HEK293 (cell line): ENCODE measurements around the gene B4GALT2.

Source experiments
- BCL11A ChIP-seq: fragments of 450-650 bp; formaldehyde crosslinking; IDR thresholded peaks from 2 replicates; pipeline ENCODE4 v1.5.1; 2016; ENCODE audit warnings: low read depth, missing biosample characterization, missing genetic modification characterization
- GFI1B ChIP-seq: fragments of 450-650 bp; formaldehyde crosslinking; IDR thresholded peaks from 2 replicates; pipeline ENCODE4 v1.5.1; 2016; ENCODE audit warnings: missing biosample characterization, missing genetic modification characterization
- GLIS1 ChIP-seq: fragments of 450-650 bp; formaldehyde crosslinking; IDR thresholded peaks from 2 replicates; pipeline ENCODE4 v1.5.1; 2016; ENCODE audit warnings: missing biosample characterization, missing genetic modification characterization
- GLIS2 ChIP-seq: fragments of 450-650 bp; formaldehyde crosslinking; IDR thresholded peaks from 2 replicates; pipeline ENCODE4 v1.5.1; 2016; ENCODE audit warnings: missing biosample characterization, missing genetic modification characterization
- IKZF3 ChIP-seq: fragments of 450-650 bp; IDR thresholded peaks from 2 replicates; pipeline ENCODE4 v1.5.0; 2018; ENCODE audit warnings: missing biosample characterization, mild to moderate bottlenecking, missing genetic modification characterization, moderate library complexity
- KLF16 ChIP-seq: fragments of 450-650 bp; formaldehyde crosslinking; IDR thresholded peaks from 2 replicates; pipeline ENCODE4 v1.5.1; 2017; ENCODE audit warnings: missing biosample characterization, missing genetic modification characterization
- OSR2 ChIP-seq: fragments of 450-650 bp; formaldehyde crosslinking; IDR thresholded peaks from 2 replicates; pipeline ENCODE4 v1.5.1; 2016; ENCODE audit warnings: missing biosample characterization, missing genetic modification characterization
- OVOL3 ChIP-seq: fragments of 450-650 bp; formaldehyde crosslinking; IDR thresholded peaks from 2 replicates; pipeline ENCODE4 v1.5.1; 2016; ENCODE audit warnings: missing biosample characterization, missing genetic modification characterization
- SP7 ChIP-seq: fragments of 450-650 bp; formaldehyde crosslinking; IDR thresholded peaks from 2 replicates; pipeline ENCODE4 v1.5.1; 2016; ENCODE audit warnings: missing biosample characterization, missing genetic modification characterization
- YY2 ChIP-seq: fragments of 450-650 bp; formaldehyde crosslinking; IDR thresholded peaks from 2 replicates; pipeline ENCODE4 v1.5.1; 2016; ENCODE audit warnings: missing biosample characterization, missing genetic modification characterization
- ZBTB20 ChIP-seq: fragments of 450-650 bp; formaldehyde crosslinking; IDR thresholded peaks from 2 replicates; pipeline ENCODE4 v1.5.1; 2016; ENCODE audit warnings: missing biosample characterization, missing genetic modification characterization
- ZNF16 ChIP-seq: fragments of 450-650 bp; formaldehyde crosslinking; IDR thresholded peaks from 2 replicates; pipeline ENCODE4 v1.5.1; 2016; ENCODE audit warnings: low read depth, missing biosample characterization, missing genetic modification characterization
- ZNF274 ChIP-seq, 2 experiments: fragments of 200-500 bp in 1 of 2; fragments of 450-650 bp in 1 of 2; sonication (Bioruptor generic) in 1 of 2; formaldehyde crosslinking in 1 of 2; IDR thresholded peaks; 2 replicates each; pipeline versions ENCODE4 v1.5.1 to v1.6.1; 2014 to 2016; ENCODE audit warnings: borderline replicate concordance in 1 of 2, inconsistent platforms in 1 of 2, low read length in 1 of 2, missing biosample characterization in 1 of 2, missing genetic modification characterization in 1 of 2
- ZNF623 ChIP-seq: fragments of 450-650 bp; formaldehyde crosslinking; IDR thresholded peaks from 2 replicates; pipeline ENCODE4 v1.5.1; 2016; ENCODE audit warnings: missing biosample characterization, missing genetic modification characterization
- ZNF677 ChIP-seq: fragments of 450-650 bp; IDR thresholded peaks from 2 replicates; pipeline ENCODE4 v1.5.0; 2018; ENCODE audit warnings: missing biosample characterization, mild to moderate bottlenecking, missing genetic modification characterization, moderate library complexity
- TF ChIP-seq, protein P1 (sequence below): fragments of 450-650 bp; formaldehyde crosslinking; IDR thresholded peaks from 2 replicates; pipeline ENCODE4 v1.5.1; 2016; ENCODE audit warnings: missing biosample characterization, missing genetic modification characterization
- TF ChIP-seq, protein P2 (sequence below): fragments of 450-650 bp; formaldehyde crosslinking; IDR thresholded peaks from 2 replicates; pipeline ENCODE4 v1.5.0; 2017; ENCODE audit warnings: missing biosample characterization, missing genetic modification characterization, borderline replicate concordance
- TF ChIP-seq, protein P3 (sequence below): fragments of 450-650 bp; formaldehyde crosslinking; IDR thresholded peaks from 2 replicates; pipeline ENCODE4 v1.5.1; 2016; ENCODE audit warnings: missing biosample characterization, missing genetic modification characterization
- TF ChIP-seq, protein P4 (sequence below): fragments of 450-650 bp; IDR thresholded peaks from 2 replicates; pipeline ENCODE4 v1.5.1; 2018; ENCODE audit warnings: missing biosample characterization, mild to moderate bottlenecking, missing genetic modification characterization
- TF ChIP-seq, protein P5 (sequence below): fragments of 450-650 bp; formaldehyde crosslinking; IDR thresholded peaks from 2 replicates; pipeline ENCODE4 v1.5.1; 2017; ENCODE audit warnings: missing biosample characterization, missing genetic modification characterization
- TF ChIP-seq, protein P6 (sequence below): fragments of 450-650 bp; formaldehyde crosslinking; IDR thresholded peaks from 2 replicates; pipeline ENCODE4 v1.5.1; 2017; ENCODE audit warnings: missing biosample characterization, missing genetic modification characterization
- TF ChIP-seq, protein P7 (sequence below): fragments of 450-650 bp; formaldehyde crosslinking; conservative IDR thresholded peaks from 2 replicates; pipeline ENCODE4 v1.5.1; 2016; ENCODE audit warnings: low read depth, missing biosample characterization, missing genetic modification characterization

B4GALT2 gene

DNA sequence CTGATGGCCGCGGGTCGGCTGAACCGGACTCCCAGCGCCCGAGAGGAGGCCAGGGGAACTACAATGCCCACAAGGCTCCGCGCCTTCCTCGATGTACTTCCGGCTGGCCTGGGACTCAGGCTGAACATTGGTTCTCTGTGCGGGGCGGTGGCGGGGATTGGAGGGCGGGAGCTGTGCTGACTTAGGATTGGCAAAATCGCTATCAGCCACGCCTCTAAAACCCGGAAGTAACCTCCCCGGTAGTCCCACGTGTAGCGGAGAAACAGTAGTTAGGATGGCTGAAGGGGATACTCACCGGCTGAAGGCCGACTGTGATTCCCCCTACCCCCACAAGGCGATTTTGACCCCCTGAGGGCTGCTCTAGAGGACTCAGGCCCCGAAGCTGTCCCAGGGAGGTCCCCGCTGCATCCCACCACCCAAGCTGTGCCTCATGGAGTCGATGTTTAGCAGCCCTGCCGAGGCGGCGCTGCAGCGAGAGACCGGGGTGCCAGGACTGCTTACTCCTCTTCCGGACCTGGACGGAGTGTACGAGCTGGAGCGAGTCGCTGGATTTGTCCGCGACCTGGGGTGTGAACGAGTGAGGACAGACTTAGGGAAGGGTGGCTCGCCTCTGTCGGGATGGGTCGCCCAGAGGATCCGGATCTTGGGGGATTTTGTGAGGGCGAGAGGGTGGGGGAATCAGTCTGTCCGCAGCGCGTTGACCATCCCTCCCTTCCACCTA, 9.1 kb upstream of the B4GALT2 start, which contains the start of gene DPH2 (continued):
- TF ChIP-seq, protein P1, sequence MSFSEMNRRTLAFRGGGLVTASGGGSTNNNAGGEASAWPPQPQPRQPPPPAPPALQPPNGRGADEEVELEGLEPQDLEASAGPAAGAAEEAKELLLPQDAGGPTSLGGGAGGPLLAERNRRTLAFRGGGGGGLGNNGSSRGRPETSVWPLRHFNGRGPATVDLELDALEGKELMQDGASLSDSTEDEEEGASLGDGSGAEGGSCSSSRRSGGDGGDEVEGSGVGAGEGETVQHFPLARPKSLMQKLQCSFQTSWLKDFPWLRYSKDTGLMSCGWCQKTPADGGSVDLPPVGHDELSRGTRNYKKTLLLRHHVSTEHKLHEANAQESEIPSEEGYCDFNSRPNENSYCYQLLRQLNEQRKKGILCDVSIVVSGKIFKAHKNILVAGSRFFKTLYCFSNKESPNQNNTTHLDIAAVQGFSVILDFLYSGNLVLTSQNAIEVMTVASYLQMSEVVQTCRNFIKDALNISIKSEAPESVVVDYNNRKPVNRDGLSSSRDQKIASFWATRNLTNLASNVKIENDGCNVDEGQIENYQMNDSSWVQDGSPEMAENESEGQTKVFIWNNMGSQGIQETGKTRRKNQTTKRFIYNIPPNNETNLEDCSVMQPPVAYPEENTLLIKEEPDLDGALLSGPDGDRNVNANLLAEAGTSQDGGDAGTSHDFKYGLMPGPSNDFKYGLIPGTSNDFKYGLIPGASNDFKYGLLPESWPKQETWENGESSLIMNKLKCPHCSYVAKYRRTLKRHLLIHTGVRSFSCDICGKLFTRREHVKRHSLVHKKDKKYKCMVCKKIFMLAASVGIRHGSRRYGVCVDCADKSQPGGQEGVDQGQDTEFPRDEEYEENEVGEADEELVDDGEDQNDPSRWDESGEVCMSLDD (tag by site-specific recombination): 0 out of 2 replicates have a peak, but pooled peaks have one; percentile 17
- TF ChIP-seq, protein P2, sequence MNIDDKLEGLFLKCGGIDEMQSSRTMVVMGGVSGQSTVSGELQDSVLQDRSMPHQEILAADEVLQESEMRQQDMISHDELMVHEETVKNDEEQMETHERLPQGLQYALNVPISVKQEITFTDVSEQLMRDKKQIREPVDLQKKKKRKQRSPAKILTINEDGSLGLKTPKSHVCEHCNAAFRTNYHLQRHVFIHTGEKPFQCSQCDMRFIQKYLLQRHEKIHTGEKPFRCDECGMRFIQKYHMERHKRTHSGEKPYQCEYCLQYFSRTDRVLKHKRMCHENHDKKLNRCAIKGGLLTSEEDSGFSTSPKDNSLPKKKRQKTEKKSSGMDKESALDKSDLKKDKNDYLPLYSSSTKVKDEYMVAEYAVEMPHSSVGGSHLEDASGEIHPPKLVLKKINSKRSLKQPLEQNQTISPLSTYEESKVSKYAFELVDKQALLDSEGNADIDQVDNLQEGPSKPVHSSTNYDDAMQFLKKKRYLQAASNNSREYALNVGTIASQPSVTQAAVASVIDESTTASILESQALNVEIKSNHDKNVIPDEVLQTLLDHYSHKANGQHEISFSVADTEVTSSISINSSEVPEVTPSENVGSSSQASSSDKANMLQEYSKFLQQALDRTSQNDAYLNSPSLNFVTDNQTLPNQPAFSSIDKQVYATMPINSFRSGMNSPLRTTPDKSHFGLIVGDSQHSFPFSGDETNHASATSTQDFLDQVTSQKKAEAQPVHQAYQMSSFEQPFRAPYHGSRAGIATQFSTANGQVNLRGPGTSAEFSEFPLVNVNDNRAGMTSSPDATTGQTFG (tag by site-specific recombination): no peak
- TF ChIP-seq ZNF623 (tag by site-specific recombination) (no peak), ZBTB20 (peak; percentile 63; the same call in 1 of the 2 replicates), YY2 (tag by site-specific recombination) (peak; percentile 58; the same call in 1 of the 2 replicates), GLIS1 (tag by site-specific recombination) (peak; percentile 72), GFI1B (tag by site-specific recombination) (no peak), OVOL3 (no peak), ZNF677 (tag by site-specific recombination) (no peak), IKZF3 (tag by site-specific recombination) (no peak), ZNF274 (IDR thresholded peaks at IDR 0.05; ENCODE audit: low read length) (no peak), ZNF274 (tag by site-specific recombination; IDR thresholded peaks at IDR 0.05; ENCODE audit: borderline replicate concordance) (no peak), OSR2 (0 out of 2 replicates have a peak, but pooled peaks have one; percentile 27), ZNF16 (tag by site-specific recombination) (no peak), GLIS2 (tag by site-specific recombination) (peak; percentile 62; the same call in 1 of the 2 replicates), BCL11A (no peak), KLF16 (0 out of 2 replicates have a peak, but pooled peaks have one; percentile 48), SP7 (tag by site-specific recombination) (no peak)
- TF ChIP-seq, protein P3, sequence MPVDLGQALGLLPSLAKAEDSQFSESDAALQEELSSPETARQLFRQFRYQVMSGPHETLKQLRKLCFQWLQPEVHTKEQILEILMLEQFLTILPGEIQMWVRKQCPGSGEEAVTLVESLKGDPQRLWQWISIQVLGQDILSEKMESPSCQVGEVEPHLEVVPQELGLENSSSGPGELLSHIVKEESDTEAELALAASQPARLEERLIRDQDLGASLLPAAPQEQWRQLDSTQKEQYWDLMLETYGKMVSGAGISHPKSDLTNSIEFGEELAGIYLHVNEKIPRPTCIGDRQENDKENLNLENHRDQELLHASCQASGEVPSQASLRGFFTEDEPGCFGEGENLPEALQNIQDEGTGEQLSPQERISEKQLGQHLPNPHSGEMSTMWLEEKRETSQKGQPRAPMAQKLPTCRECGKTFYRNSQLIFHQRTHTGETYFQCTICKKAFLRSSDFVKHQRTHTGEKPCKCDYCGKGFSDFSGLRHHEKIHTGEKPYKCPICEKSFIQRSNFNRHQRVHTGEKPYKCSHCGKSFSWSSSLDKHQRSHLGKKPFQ (tag by site-specific recombination): no peak
- TF ChIP-seq, protein P4, sequence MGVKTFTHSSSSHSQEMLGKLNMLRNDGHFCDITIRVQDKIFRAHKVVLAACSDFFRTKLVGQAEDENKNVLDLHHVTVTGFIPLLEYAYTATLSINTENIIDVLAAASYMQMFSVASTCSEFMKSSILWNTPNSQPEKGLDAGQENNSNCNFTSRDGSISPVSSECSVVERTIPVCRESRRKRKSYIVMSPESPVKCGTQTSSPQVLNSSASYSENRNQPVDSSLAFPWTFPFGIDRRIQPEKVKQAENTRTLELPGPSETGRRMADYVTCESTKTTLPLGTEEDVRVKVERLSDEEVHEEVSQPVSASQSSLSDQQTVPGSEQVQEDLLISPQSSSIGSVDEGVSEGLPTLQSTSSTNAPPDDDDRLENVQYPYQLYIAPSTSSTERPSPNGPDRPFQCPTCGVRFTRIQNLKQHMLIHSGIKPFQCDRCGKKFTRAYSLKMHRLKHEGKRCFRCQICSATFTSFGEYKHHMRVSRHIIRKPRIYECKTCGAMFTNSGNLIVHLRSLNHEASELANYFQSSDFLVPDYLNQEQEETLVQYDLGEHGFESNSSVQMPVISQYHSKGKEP (tag by site-specific recombination): no peak
- TF ChIP-seq, protein P5, sequence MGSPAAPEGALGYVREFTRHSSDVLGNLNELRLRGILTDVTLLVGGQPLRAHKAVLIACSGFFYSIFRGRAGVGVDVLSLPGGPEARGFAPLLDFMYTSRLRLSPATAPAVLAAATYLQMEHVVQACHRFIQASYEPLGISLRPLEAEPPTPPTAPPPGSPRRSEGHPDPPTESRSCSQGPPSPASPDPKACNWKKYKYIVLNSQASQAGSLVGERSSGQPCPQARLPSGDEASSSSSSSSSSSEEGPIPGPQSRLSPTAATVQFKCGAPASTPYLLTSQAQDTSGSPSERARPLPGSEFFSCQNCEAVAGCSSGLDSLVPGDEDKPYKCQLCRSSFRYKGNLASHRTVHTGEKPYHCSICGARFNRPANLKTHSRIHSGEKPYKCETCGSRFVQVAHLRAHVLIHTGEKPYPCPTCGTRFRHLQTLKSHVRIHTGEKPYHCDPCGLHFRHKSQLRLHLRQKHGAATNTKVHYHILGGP (tag by site-specific recombination): peak; percentile 99
- TF ChIP-seq, protein P6, sequence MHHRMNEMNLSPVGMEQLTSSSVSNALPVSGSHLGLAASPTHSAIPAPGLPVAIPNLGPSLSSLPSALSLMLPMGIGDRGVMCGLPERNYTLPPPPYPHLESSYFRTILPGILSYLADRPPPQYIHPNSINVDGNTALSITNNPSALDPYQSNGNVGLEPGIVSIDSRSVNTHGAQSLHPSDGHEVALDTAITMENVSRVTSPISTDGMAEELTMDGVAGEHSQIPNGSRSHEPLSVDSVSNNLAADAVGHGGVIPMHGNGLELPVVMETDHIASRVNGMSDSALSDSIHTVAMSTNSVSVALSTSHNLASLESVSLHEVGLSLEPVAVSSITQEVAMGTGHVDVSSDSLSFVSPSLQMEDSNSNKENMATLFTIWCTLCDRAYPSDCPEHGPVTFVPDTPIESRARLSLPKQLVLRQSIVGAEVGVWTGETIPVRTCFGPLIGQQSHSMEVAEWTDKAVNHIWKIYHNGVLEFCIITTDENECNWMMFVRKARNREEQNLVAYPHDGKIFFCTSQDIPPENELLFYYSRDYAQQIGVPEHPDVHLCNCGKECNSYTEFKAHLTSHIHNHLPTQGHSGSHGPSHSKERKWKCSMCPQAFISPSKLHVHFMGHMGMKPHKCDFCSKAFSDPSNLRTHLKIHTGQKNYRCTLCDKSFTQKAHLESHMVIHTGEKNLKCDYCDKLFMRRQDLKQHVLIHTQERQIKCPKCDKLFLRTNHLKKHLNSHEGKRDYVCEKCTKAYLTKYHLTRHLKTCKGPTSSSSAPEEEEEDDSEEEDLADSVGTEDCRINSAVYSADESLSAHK (tag by site-specific recombination): no peak
- TF ChIP-seq, protein P7, sequence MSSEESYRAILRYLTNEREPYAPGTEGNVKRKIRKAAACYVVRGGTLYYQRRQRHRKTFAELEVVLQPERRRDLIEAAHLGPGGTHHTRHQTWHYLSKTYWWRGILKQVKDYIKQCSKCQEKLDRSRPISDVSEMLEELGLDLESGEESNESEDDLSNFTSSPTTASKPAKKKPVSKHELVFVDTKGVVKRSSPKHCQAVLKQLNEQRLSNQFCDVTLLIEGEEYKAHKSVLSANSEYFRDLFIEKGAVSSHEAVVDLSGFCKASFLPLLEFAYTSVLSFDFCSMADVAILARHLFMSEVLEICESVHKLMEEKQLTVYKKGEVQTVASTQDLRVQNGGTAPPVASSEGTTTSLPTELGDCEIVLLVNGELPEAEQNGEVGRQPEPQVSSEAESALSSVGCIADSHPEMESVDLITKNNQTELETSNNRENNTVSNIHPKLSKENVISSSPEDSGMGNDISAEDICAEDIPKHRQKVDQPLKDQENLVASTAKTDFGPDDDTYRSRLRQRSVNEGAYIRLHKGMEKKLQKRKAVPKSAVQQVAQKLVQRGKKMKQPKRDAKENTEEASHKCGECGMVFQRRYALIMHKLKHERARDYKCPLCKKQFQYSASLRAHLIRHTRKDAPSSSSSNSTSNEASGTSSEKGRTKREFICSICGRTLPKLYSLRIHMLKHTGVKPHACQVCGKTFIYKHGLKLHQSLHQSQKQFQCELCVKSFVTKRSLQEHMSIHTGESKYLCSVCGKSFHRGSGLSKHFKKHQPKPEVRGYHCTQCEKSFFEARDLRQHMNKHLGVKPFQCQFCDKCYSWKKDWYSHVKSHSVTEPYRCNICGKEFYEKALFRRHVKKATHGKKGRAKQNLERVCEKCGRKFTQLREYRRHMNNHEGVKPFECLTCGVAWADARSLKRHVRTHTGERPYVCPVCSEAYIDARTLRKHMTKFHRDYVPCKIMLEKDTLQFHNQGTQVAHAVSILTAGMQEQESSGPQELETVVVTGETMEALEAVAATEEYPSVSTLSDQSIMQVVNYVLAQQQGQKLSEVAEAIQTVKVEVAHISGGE (tag by site-specific recombination): peak; percentile 75
